GM10248 (cell line): ENCODE measurements around the gene NARF.
"Not testable (repeated sequence)": the region's sequence is repeated elsewhere in the genome, so short reads cannot be mapped to it uniquely, and the experiment has no call there.

ENCODE experiments used
- CTCF ChIA-PET: fragments of 300-600 bp; sonication (Branson Sonifier 250); formaldehyde crosslinking; extraction: SDS; loops from one replicate; lab custom pipeline; 2021; ENCODE audit warnings: antibody characterized with exemption; lab: Yijun Ruan, JAX
- POLR2A ChIA-PET: fragments of 350-650 bp; sonication (Branson Sonifier 250); formaldehyde crosslinking; extraction: SDS; loops from one replicate; lab custom pipeline; 2020; ENCODE audit warnings: antibody characterized with exemption; lab: Yijun Ruan, JAX
- DNase-seq: peaks from one replicate; pipeline ENCODE4 v3.0.0; 2012; ENCODE audit errors: extremely low spot score
- CTCF ChIP-seq: IDR thresholded peaks from 2 replicates; pipeline ENCODE4 v1.5.1; 2012; ENCODE audit warnings: mild to moderate bottlenecking, low read depth; ENCODE audit errors: extremely low read depth, missing control alignments, control extremely low read depth

NARF gene

GRCh38 chr17:82450357-82451106 lies 8.0 kb upstream of the NARF start, which contains the start of gene CYBC1:
Gene CYBC1, minus strand, starts transcription at chr17:82450752. Its CDS starts 1,498 bp downstream, at chr17:82449254.
- ChIA-PET POLR2A (no interaction called here), CTCF (no interaction called here)
- TF ChIP-seq CTCF, result no peak
- DNase-seq, result peak; percentile 91

GRCh38 chr17:82452162-82452561 lies 6.4 kb upstream of the NARF start:
- CTCF ChIA-PET, result no interaction called here

GRCh38 chr17:82453151-82453550 lies 5.4 kb upstream of the NARF start:
- CTCF ChIA-PET, POLR2A ChIA-PET, DNase-seq: not testable (repeated sequence)

More at GRCh38 chr17:82452162-82452561, 6.4 kb upstream of the NARF start:
- POLR2A ChIA-PET, result no interaction called here
- no peak for DNase-seq
- TF ChIP-seq CTCF, result no peak

- POLR2A ChIA-PET, CTCF ChIA-PET, DNase-seq: not testable (repeated sequence)
Observed at GRCh38 chr17:82453706-82454105, 4.8 kb upstream of the NARF start.

GRCh38 chr17:82457073-82457928 lies 1.2 kb upstream of the NARF start:
- DNase-seq, result no peak
- POLR2A ChIA-PET, result interaction anchor here (1.1 to 1.4 kb wide), 2 partner anchors 8 to 15 kb away, joined by 3 to 5 read pairs; no protein-coding TSS in a partner anchor
- no peak for TF ChIP-seq CTCF

GRCh38 chr17:82457929-82458178 lies 687 bp upstream of the NARF start:
- ChIA-PET POLR2A (interaction anchor here (1.1 to 1.4 kb wide), 2 partner anchors 8 to 15 kb away, joined by 3 to 5 read pairs; no protein-coding TSS in a partner anchor), CTCF (interaction anchor here (1.4 kb wide), 1 partner anchor 159 kb away, joined by 3 read pairs; no protein-coding TSS in a partner anchor)
- peak; percentile 92 for DNase-seq
- no peak for TF ChIP-seq CTCF

More at GRCh38 chr17:82457073-82457928, 1.2 kb upstream of the NARF start:
- CTCF ChIA-PET, result interaction anchor here (1.4 kb wide), 1 partner anchor 159 kb away, joined by 3 read pairs; no protein-coding TSS in a partner anchor

- no peak for DNase-seq
- POLR2A ChIA-PET, result interaction anchor here (0.6 kb wide), 2 partner anchors 36 to 258 kb away, joined by 3 read pairs; partner anchors contain the start of gene FN3KRP
- CTCF ChIA-PET, result no interaction called here
- TF ChIP-seq CTCF, result no peak
Observed at GRCh38 chr17:82458885-82459424, 414 bp downstream of the NARF start.

- DNase-seq, POLR2A ChIA-PET: not testable (repeated sequence)
- CTCF ChIA-PET, result interaction anchor here (0.7 kb wide), 1 partner anchor 30 kb away, joined by 3 read pairs; no protein-coding TSS in a partner anchor
Observed at GRCh38 chr17:82459936-82460335, 1.4 kb downstream of the NARF start.
